ENCODE data around the gene MRPS30.

DNA sequence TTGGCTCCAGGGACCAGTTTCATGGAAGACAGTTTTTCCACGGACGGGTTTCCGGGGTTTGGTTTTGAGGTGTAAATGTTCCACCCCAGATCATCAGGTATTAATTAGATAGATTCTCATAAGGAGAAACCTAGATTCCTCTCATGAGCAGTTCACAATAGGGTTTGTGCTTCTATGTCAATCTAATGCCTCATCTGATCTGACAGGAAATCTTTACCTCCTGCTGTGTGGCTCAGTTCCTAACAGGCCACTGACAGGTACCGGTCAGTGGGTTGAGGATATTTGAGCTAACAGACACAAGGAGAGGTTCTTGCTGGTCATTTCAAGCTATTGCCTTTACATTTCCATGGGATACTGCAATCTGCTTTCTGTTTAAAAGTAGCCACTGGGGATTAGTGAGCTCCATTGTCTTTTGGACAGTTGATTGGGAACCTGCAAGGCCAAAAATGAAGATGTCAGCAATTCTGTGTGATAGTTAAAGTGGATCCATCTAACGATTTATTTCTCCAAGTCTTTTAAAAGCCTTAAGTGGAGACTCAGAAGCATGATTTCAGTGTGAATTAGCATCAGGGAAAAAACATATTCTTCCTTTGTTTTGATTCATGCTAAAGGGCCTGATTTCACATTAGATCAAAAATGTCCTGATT, 38.6 kb downstream of the MRPS30 start:
- TF ChIP-seq, protein P1, sequence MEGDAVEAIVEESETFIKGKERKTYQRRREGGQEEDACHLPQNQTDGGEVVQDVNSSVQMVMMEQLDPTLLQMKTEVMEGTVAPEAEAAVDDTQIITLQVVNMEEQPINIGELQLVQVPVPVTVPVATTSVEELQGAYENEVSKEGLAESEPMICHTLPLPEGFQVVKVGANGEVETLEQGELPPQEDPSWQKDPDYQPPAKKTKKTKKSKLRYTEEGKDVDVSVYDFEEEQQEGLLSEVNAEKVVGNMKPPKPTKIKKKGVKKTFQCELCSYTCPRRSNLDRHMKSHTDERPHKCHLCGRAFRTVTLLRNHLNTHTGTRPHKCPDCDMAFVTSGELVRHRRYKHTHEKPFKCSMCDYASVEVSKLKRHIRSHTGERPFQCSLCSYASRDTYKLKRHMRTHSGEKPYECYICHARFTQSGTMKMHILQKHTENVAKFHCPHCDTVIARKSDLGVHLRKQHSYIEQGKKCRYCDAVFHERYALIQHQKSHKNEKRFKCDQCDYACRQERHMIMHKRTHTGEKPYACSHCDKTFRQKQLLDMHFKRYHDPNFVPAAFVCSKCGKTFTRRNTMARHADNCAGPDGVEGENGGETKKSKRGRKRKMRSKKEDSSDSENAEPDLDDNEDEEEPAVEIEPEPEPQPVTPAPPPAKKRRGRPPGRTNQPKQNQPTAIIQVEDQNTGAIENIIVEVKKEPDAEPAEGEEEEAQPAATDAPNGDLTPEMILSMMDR (IDR thresholded peaks at IDR 0.05) = no peak
- no peak for TF ChIP-seq POLR2A (IDR thresholded peaks at IDR 0.05)

Measured in testis (tissue), 2 donors.